CD4-positive, alpha-beta T cell treated with Interleukin-15 for 1 hour (primary cell): Measurements from ENCODE around the gene SCN4A.
A peak's percentile ranks its signal among the peaks of the same experiment; 100 is the strongest.
"Not testable (repeated sequence)": the region's sequence is repeated elsewhere in the genome, so short reads cannot be mapped to it uniquely, and the experiment has no call there.

Experiments
- DNase-seq: peaks from one replicate; pipeline ENCODE4 v3.0.0-alpha.2; 2020

The SCN4A gene

GRCh38 chr17:63972796-63973195, at the start of gene SCN4A:
Gene SCN4A, minus strand, starts transcription at chr17:63972918. Its CDS starts 77 bp downstream, at chr17:63972841.
- no peak for DNase-seq

GRCh38 chr17:64020056-64020766, 47.5 kb upstream of the SCN4A start, which contains the start of gene ICAM2:
Gene ICAM2, minus strand, starts transcription at chr17:64020633. Its CDS starts 13,942 bp downstream, at chr17:64006691.
- peak; percentile 97 for DNase-seq

- not testable (repeated sequence) for DNase-seq
Observed at GRCh38 chr17:64019551-64019961, 46.8 kb upstream of the SCN4A start.

GRCh38 chr17:64017381-64017980, 44.8 kb upstream of the SCN4A start:
- DNase-seq: no peak

GRCh38 chr17:64016974-64017373, 44.3 kb upstream of the SCN4A start:
- DNase-seq: no peak

GRCh38 chr17:64016231-64016784, 43.6 kb upstream of the SCN4A start:
- DNase-seq: no peak

- no peak for DNase-seq
Observed at GRCh38 chr17:64015447-64015846, 42.7 kb upstream of the SCN4A start.

- DNase-seq: no peak
Observed at GRCh38 chr17:64009571-64010402, 37.1 kb upstream of the SCN4A start.

GRCh38 chr17:64008830-64009229, 36.1 kb upstream of the SCN4A start:
- DNase-seq: no peak

GRCh38 chr17:64008346-64008745, 35.6 kb upstream of the SCN4A start:
- DNase-seq: no peak

GRCh38 chr17:64007838-64008282, 35.1 kb upstream of the SCN4A start:
- no peak for DNase-seq

GRCh38 chr17:64007089-64007837, 34.5 kb upstream of the SCN4A start:
- not testable (repeated sequence) for DNase-seq

- DNase-seq: no peak
Observed at GRCh38 chr17:64006361-64007088, 33.8 kb upstream of the SCN4A start.

- DNase-seq: no peak
Observed at GRCh38 chr17:64005734-64006167, 33.0 kb upstream of the SCN4A start.

GRCh38 chr17:64004903-64005733, 32.4 kb upstream of the SCN4A start:
- DNase-seq: no peak

- no peak for DNase-seq
Observed at GRCh38 chr17:64004218-64004770, 31.6 kb upstream of the SCN4A start.

GRCh38 chr17:64003526-64004121, 30.9 kb upstream of the SCN4A start:
- no peak for DNase-seq

GRCh38 chr17:64002658-64003525, 30.2 kb upstream of the SCN4A start:
- DNase-seq: no peak
